IMR-90 (cell line): ENCODE measurements around the gene HMOX1. TPM values are rescaled to one million over a fixed set of nuclear protein-coding genes. Genes with fewer than 3 reads are reported as not detected.

Experiments
- ATAC-seq: fragments of 200-7000 bp; cut with Tn5 transposase; 2 replicates; pipeline ENCODE4 v1.9.1; 2020; ENCODE audit warnings: low read depth, mild to moderate bottlenecking, moderate library complexity
- BruUV-seq: library from RNA; stranded (reverse); fragments of 400-500 nt; replicated peaks from 2 replicates; lab custom pipeline; 2021; lab: Mats Ljungman, UMichigan
- CTCF ChIA-PET: fragments of 300-600 bp; formaldehyde crosslinking; extraction: SDS; loops from one replicate; lab custom pipeline; 2021; ENCODE audit warnings: antibody characterized with exemption; lab: Yijun Ruan, JAX
- POLR2A ChIA-PET: fragments of 300-600 bp; sonication (Branson Sonifier 250); formaldehyde crosslinking; loops from one replicate; lab custom pipeline; 2022; ENCODE audit warnings: antibody characterized with exemption; ENCODE audit not compliant: unreplicated experiment; lab: Charles Lee
- DNase-seq: peaks from one replicate; pipeline ENCODE4 v3.0.0; 2013
- H2AFZ ChIP-seq: replicated peaks from 2 replicates; pipeline ENCODE3; 2013; ENCODE audit warnings: low read length, mild to moderate bottlenecking; ENCODE audit not compliant: poor library complexity
- H2AK5ac ChIP-seq: 2 replicates; pipeline ENCODE4 v1.6.1; 2013; ENCODE audit warnings: low read depth, low read length, inconsistent platforms
- H2AK9ac ChIP-seq: replicated peaks from 2 replicates; pipeline ENCODE3; 2013; ENCODE audit warnings: mild to moderate bottlenecking, low read depth, low read length, moderate library complexity; ENCODE audit not compliant: poor library complexity
- H2BK120ac ChIP-seq: 2 replicates; pipeline ENCODE4 v1.6.1; 2013; ENCODE audit warnings: low read depth, low read length, inconsistent platforms
- H2BK15ac ChIP-seq: 3 replicates; pipeline ENCODE4 v1.6.1; 2013; ENCODE audit warnings: low read depth, low read length, inconsistent platforms
- H2BK20ac ChIP-seq: 2 replicates; pipeline ENCODE4 v1.6.1; 2013; ENCODE audit warnings: low read depth, mild to moderate bottlenecking, inconsistent platforms, low read length, moderate library complexity
- H2BK5ac ChIP-seq: 2 replicates; pipeline ENCODE4 v1.6.1; 2013; ENCODE audit warnings: mild to moderate bottlenecking, low read depth, low read length, inconsistent platforms; ENCODE audit not compliant: poor library complexity, severe bottlenecking
- H3K14ac ChIP-seq: replicated peaks from 2 replicates; pipeline ENCODE4 v1.6.1; 2013; ENCODE audit warnings: low read depth, low read length, inconsistent platforms
- H3K18ac ChIP-seq: 2 replicates; pipeline ENCODE4 v1.6.1; 2013; ENCODE audit warnings: low read depth, low read length, control low read depth
- H3K23ac ChIP-seq: 2 replicates; pipeline ENCODE4 v1.6.1; 2013; ENCODE audit warnings: low read depth, low read length, inconsistent platforms
- H3K27ac ChIP-seq: 2 replicates; pipeline ENCODE4 v1.5.1; 2013; ENCODE audit warnings: mild to moderate bottlenecking, control low read depth, low read length; ENCODE audit not compliant: insufficient read depth
- H3K27me3 ChIP-seq: 2 replicates; pipeline ENCODE4 v1.6.1; 2013; ENCODE audit warnings: low read length; ENCODE audit not compliant: control insufficient read depth, insufficient read depth
- H3K36me3 ChIP-seq: 2 replicates; pipeline ENCODE4 v1.6.1; 2013; ENCODE audit warnings: low read length, mixed read lengths; ENCODE audit not compliant: control insufficient read depth, insufficient read depth
- H3K4ac ChIP-seq: 2 replicates; pipeline ENCODE4 v1.6.1; 2013; ENCODE audit warnings: low read depth, low read length, inconsistent platforms
- H3K4me1 ChIP-seq: 2 replicates; pipeline ENCODE4 v1.6.1; 2013; ENCODE audit warnings: low read length, mixed read lengths; ENCODE audit not compliant: control insufficient read depth, insufficient read depth
- H3K4me2 ChIP-seq: 2 replicates; pipeline ENCODE4 v1.6.1; 2013; ENCODE audit warnings: low read depth, mild to moderate bottlenecking, control low read depth, low read length, moderate library complexity
- H3K4me3 ChIP-seq: 2 replicates; pipeline ENCODE4 v1.5.1; 2013; ENCODE audit warnings: low read depth, mild to moderate bottlenecking, control low read depth, low read length, moderate library complexity; ENCODE audit not compliant: insufficient read depth
- H3K56ac ChIP-seq: 2 replicates; pipeline ENCODE4 v1.6.1; 2013; ENCODE audit warnings: low read length, inconsistent platforms; ENCODE audit not compliant: insufficient read depth; ENCODE audit errors: extremely low read depth
- H3K79me1 ChIP-seq, 2 experiments: 2 replicates each; pipeline ENCODE4 v1.6.1; 2013; ENCODE audit warnings: low read length in 2 of 2, inconsistent platforms in 1 of 2, low read depth in 1 of 2
- H3K9ac ChIP-seq: 2 replicates; pipeline ENCODE4 v1.6.1; 2013; ENCODE audit warnings: low read depth, low read length, control low read depth
- H3K9me1 ChIP-seq: 2 replicates; pipeline ENCODE4 v1.6.1; 2013; ENCODE audit warnings: low read length, inconsistent platforms; ENCODE audit not compliant: insufficient read depth
- H3K9me3 ChIP-seq: 2 replicates; pipeline ENCODE4 v1.6.1; 2013; ENCODE audit warnings: low read length; ENCODE audit not compliant: control insufficient read depth, insufficient read depth
- H4K20me1 ChIP-seq: 2 replicates; pipeline ENCODE4 v1.6.1; 2013; ENCODE audit warnings: low read length, inconsistent platforms; ENCODE audit not compliant: insufficient read depth
- H4K5ac ChIP-seq: 2 replicates; pipeline ENCODE4 v1.6.1; 2013; ENCODE audit warnings: mild to moderate bottlenecking, low read depth, low read length, control low read depth
- H4K8ac ChIP-seq, 2 experiments: 2 replicates each; pipeline ENCODE4 v1.6.1; 2013; ENCODE audit warnings: low read depth in 2 of 2, low read length in 2 of 2, control low read depth in 1 of 2, inconsistent platforms in 1 of 2
- H4K91ac ChIP-seq: 2 replicates; pipeline ENCODE4 v1.6.1; 2013; ENCODE audit warnings: low read depth, low read length, inconsistent platforms; ENCODE audit not compliant: insufficient read depth
- BHLHE40 ChIP-seq: fragments of 150-350 bp; IDR thresholded peaks from 2 replicates; pipeline ENCODE4 v1.6.1; 2016; ENCODE audit warnings: mild to moderate bottlenecking, low read depth, low read length
- FOS ChIP-seq: fragments of 150-350 bp; IDR thresholded peaks from 2 replicates; pipeline ENCODE4 v1.6.1; 2016; ENCODE audit warnings: low read depth, low read length
- RCOR1 ChIP-seq: IDR thresholded peaks from 2 replicates; pipeline ENCODE4 v1.6.1; 2012; ENCODE audit warnings: mild to moderate bottlenecking, low read length, improper control_type of control experiment; ENCODE audit not compliant: insufficient replicate concordance
- RFX5 ChIP-seq: IDR thresholded peaks from 2 replicates; pipeline ENCODE4 v1.8.0; 2012; ENCODE audit warnings: low read depth, mild to moderate bottlenecking, low read length, moderate library complexity
- SMC3 ChIP-seq: fragments of 150-350 bp; IDR thresholded peaks from 2 replicates; pipeline ENCODE4 v1.6.1; 2016; ENCODE audit warnings: low read depth, mild to moderate bottlenecking, antibody characterized with exemption, low read length, moderate library complexity
- WGBS, 2 experiments: methylation state at CpG; one replicate each; pipeline versions ENCODE4 v1.1.5 to v1.1.7; 2013; ENCODE audit warnings: missing lambda C conversion rate in 2 of 2; ENCODE audit not compliant: insufficient read length in 1 of 2; ENCODE audit errors: extremely low coverage in 2 of 2; 5-methylcytosine and 5-hydroxymethylcytosine counted together
- dilution Hi-C: fragments of 300-500 bp; cut with HindIII; formaldehyde crosslinking; loops from one replicate; pipeline ENCODE4 v1.14.3; 2018; ENCODE audit warnings: low sequenced_read_pairs; ENCODE audit not compliant: unreplicated experiment
- in situ Hi-C: fragments of 300-500 bp; cut with MboI; formaldehyde crosslinking; loops from 3 replicates; pipeline ENCODE4 v1.14.3; 2019; ENCODE audit warnings: low sequenced_read_pairs, inconsistent platforms, mixed read lengths
- intact Hi-C: fragments of 100-400 bp; cut with micrococcal nuclease; formaldehyde crosslinking; loops from 2 replicates; pipeline ENCODE4 v1.10.0; 2022
- polyA plus RNA-seq, 3 experiments: library from polyadenylated mRNA; depleted of rRNA; stranded (reverse); fragments of >200 nt; gene quantifications; 2 replicates each; pipeline ENCODE4 v1.2.3, GENCODE V29; 2012; ENCODE audit warnings: low replicate concordance in 1 of 3
- total RNA-seq: library from RNA; depleted of rRNA; stranded (reverse); fragments of >200 nt; gene quantifications from 2 replicates; pipeline ENCODE4 v1.2.3, GENCODE V29; 2012
- TF ChIP-seq, protein P1 (sequence below): conservative IDR thresholded peaks from 2 replicates; pipeline ENCODE4 v1.5.1; 2012; ENCODE audit warnings: mild to moderate bottlenecking, low read depth, low read length, improper control_type of control experiment

The HMOX1 gene
- total and polyA plus RNA-seq, 2 of the 4 experiments (the other 2 are of a cell fraction), result 23.1 to 50.5 TPM

DNA sequence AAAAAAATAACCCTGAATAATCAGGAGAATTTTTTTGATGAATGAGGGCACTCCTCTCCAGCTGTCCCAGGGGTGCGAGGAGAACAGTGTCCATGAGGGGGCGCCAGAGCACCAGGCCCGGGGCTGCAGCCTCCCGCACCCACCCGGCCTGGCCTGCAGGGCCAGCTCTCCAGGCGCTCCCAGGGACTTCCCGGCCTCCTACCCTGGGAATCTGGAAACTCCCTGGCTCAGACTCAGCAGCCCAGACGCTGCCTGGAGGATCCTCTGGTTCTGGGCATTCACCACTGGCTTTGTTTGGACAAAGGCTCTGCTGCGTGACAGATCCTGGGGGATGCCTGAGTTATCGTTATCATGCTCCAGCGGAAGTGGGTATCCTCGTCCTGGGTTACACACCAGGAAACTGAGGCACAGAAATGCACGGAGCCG is 50.0 kb downstream of the HMOX1 start (continued):
- TF ChIP-seq BHLHE40, result no peak; the same call in 1 of the 2 replicates

DNA sequence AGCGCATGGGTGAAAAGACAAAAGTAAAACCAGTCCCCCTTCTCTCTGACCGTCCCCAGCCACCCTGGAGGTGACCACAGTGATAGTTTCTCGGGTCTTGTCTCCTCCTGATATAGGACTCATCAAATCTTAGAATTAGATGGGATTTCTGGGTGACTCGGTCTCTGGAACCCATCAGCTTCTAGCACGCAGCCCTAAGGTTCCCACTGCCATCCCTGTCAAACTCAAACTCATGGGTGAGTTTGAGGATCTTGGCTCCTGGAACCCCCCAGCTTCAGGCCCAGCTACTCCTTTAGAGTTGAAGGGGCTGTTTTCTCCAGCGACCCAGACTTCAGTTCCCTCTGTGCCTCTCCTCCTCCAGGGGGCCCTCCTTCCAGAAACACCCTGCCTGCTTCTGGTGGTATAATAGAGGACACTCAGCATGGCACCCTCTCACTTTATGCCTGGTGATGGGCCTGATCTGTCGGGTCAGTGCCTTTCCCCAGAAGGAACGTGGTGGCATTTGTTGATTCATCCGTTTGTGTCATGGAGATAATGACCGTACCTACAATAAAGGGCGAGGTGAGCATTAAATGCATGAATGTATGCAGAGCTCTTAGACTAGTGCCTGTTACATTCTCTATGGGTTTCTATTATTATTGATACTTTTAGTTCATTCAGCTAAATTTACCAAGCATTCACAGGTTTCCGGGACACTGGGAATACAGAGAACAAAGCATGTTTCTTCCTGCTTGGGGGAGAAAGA is 50.8 kb downstream of the HMOX1 start:
- no peak overlapping the region for H3K27ac ChIP-seq
- H4K91ac ChIP-seq, result peak overlapping the region; percentile 39; the same call in 1 of the 2 replicates
- H3K9ac ChIP-seq, result no peak overlapping the region
- no peaks in the 10 kb centered on the region for H3K27me3 ChIP-seq
- H4K20me1 ChIP-seq, result peaks cover 3% of the 10 kb centered on the region; the same call in 1 of the 2 replicates
- no peak overlapping the region for H3K4me2 ChIP-seq
- H3K18ac ChIP-seq, result peak overlapping the region; percentile 24; the same call in 1 of the 2 replicates
- TF ChIP-seq RCOR1 (no peak), SMC3 (peak; percentile 21; the same call in 1 of the 2 replicates), FOS (no peak), RFX5 (no peak)
- TF ChIP-seq, protein P1, sequence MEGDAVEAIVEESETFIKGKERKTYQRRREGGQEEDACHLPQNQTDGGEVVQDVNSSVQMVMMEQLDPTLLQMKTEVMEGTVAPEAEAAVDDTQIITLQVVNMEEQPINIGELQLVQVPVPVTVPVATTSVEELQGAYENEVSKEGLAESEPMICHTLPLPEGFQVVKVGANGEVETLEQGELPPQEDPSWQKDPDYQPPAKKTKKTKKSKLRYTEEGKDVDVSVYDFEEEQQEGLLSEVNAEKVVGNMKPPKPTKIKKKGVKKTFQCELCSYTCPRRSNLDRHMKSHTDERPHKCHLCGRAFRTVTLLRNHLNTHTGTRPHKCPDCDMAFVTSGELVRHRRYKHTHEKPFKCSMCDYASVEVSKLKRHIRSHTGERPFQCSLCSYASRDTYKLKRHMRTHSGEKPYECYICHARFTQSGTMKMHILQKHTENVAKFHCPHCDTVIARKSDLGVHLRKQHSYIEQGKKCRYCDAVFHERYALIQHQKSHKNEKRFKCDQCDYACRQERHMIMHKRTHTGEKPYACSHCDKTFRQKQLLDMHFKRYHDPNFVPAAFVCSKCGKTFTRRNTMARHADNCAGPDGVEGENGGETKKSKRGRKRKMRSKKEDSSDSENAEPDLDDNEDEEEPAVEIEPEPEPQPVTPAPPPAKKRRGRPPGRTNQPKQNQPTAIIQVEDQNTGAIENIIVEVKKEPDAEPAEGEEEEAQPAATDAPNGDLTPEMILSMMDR, result 0 out of 2 replicates have a peak, but pooled peaks have one; percentile 25
- no peak overlapping the region for H3K4me3 ChIP-seq
- peaks cover 10% of the 10 kb centered on the region for H3K9me3 ChIP-seq
- peaks cover 6% of the 10 kb centered on the region for H3K4me1 ChIP-seq
- H2BK5ac ChIP-seq, result no peak overlapping the region
- H2AK5ac ChIP-seq, result peak overlapping the region; percentile 93
- H3K4ac ChIP-seq, result no peak overlapping the region
- no peak overlapping the region for H3K23ac ChIP-seq
- no TSS peak for BruUV-seq
- intact Hi-C loops, result loop anchor here (1.0 to 10.0 kb wide), 7 partner anchors 81 to 693 kb away; no protein-coding TSS in a partner anchor
- peak overlapping the region; percentile 29; the same call in 1 of the 2 replicates for H2BK20ac ChIP-seq
- H4K5ac ChIP-seq, result no peak overlapping the region
- H3K14ac ChIP-seq, result no peak overlapping the region
- peak overlapping the region; percentile 0 to 24; a peak in 2 of 4 replicates for H4K8ac ChIP-seq
- H2BK15ac ChIP-seq, result 0 out of 3 replicates have a peak overlapping the region, but pooled peaks have one; percentile 11
- no peak for DNase-seq
- ChIA-PET CTCF (interaction anchor here (0.6 to 2.0 kb wide), 13 partner anchors 12 to 190 kb away, joined by 3 to 16 read pairs (median 4); no protein-coding TSS in a partner anchor), POLR2A (no interaction called here)
- no CpG with 5 or more reads among the region's 12 CpGs for WGBS, 2 experiments
- in situ Hi-C loops, result loop anchor here (5.0 to 10.0 kb wide), 3 partner anchors 151 to 693 kb away; no protein-coding TSS in a partner anchor
- dilution Hi-C loops, result no loop called here
- H2AFZ ChIP-seq, result no peak overlapping the region
- H3K36me3 ChIP-seq, result no peaks in the 10 kb centered on the region; the same call in 1 of the 2 replicates
- ATAC-seq, result no peak
- peak overlapping the region; percentile 8 for H2AK9ac ChIP-seq
- no peak overlapping the region; the same call in 1 of the 2 replicates for H2BK120ac ChIP-seq
- H3K9me1 ChIP-seq, result no peaks in the 10 kb centered on the region
- H3K56ac ChIP-seq, result no peak overlapping the region
- H3K79me1 ChIP-seq, result peaks cover 0 to 14% of the 10 kb centered on the region in 2 experiments; a peak in 1 of 4 replicates
